Heart left ventricle (tissue), 16 donors: Measurements from ENCODE around the gene FZR1. TPM values are rescaled to one million over a fixed set of nuclear protein-coding genes. Genes with fewer than 3 reads are reported as not detected.

Experiments
- ATAC-seq, 4 donors: fragments of 200-7000 bp; cut with Tn5 transposase; one replicate each; pipeline ENCODE4 v1.9.1; 2020 to 2022; ENCODE audit warnings: moderate library complexity in 4 of 4, mild to moderate bottlenecking in 3 of 4, moderate number of reproducible peaks in 1 of 4
- DNase-seq, 5 donors: peaks; one replicate each; pipeline ENCODE4 v3.0.0-alpha.2; 2020
- H3K27ac ChIP-seq, 12 donors: fragments of 200-600 bp; sonication (generic) in 4 of 12; one replicate each; pipeline versions ENCODE4 v1.5.0 to v1.8.0; 2016 to 2022; ENCODE audit warnings: mild to moderate bottlenecking in 2 of 12
- H3K27me3 ChIP-seq, 9 donors: fragments of 200-600 bp; sonication (generic) in 2 of 9; one replicate each; pipeline versions ENCODE4 v1.5.1 to v1.8.0; 2016 to 2022; ENCODE audit warnings: mild to moderate bottlenecking in 3 of 9
- H3K36me3 ChIP-seq, 9 donors: fragments of 200-600 bp; sonication (generic) in 2 of 9; one replicate each; pipeline versions ENCODE4 v1.5.0 to v1.8.0; 2018 to 2022; ENCODE audit warnings: mild to moderate bottlenecking in 2 of 9
- H3K4me1 ChIP-seq, 12 donors: fragments of 200-600 bp; sonication (generic) in 4 of 12; one replicate each; pipeline versions ENCODE4 v1.5.0 to v1.8.0; 2016 to 2022; ENCODE audit warnings: mild to moderate bottlenecking in 3 of 12
- H3K4me3 ChIP-seq, 12 donors: fragments of 200-600 bp; sonication (generic) in 4 of 12; one replicate each; pipeline versions ENCODE4 v1.5.0 to v1.8.0; 2017 to 2022; ENCODE audit warnings: mild to moderate bottlenecking in 9 of 12, moderate library complexity in 4 of 12
- H3K9me3 ChIP-seq, 12 donors: fragments of 200-600 bp; sonication (generic) in 4 of 12; one replicate each; pipeline versions ENCODE4 v1.5.0 to v1.8.0; 2016 to 2022; ENCODE audit warnings: mild to moderate bottlenecking in 1 of 12
- CTCF ChIP-seq, 12 donors: fragments of 200-600 bp; sonication (generic) in 4 of 12; IDR thresholded peaks; one replicate each; pipeline versions ENCODE4 v1.5.0 to v1.8.0; 2018 to 2022; ENCODE audit warnings: antibody characterized with exemption in 12 of 12, mild to moderate bottlenecking in 5 of 12
- POLR2A ChIP-seq, 2 donors: fragments of 450-650 bp; IDR thresholded peaks; one replicate each; pipeline ENCODE4 v1.6.1; 2017; ENCODE audit warnings: antibody characterized with exemption in 2 of 2, mild to moderate bottlenecking in 2 of 2, moderate library complexity in 2 of 2
- WGBS, 4 donors: extraction: QIAGEN DNeasy Blood & Tissue Kit in 2 of 4; methylation state at CpG; one replicate each; pipeline versions ENCODE4 v1.1.5 to v1.1.7; 2013 to 2018; 5-methylcytosine and 5-hydroxymethylcytosine counted together
- intact Hi-C, 10 donors: fragments of 100-400 bp; cut with DNase I; formaldehyde crosslinking; loops; one replicate each; pipeline versions ENCODE4 v1.11.1 to v1.14.2; 2022
- polyA plus RNA-seq, 2 donors: library from polyadenylated mRNA; stranded (reverse); fragments of 200-250 nt; gene quantifications; one replicate each; pipeline ENCODE4 v1.2.3, GENCODE V29; 2013
- total RNA-seq, 9 donors: library from RNA; depleted of rRNA in 2 of 9; stranded (reverse); fragments of >200 nt in 2 of 9; fragmentation: NEBNext Ultra II Directional in 3 of 9; extraction: Animal tissue kit (Norgen Biotek cat#: 25700) in 3 of 9; gene quantifications; one replicate each; pipeline versions ENCODE4 v1.1.0 to v1.2.4, GENCODE V29; 2016 to 2023
- donor health status: ischemic (EF 13 %, LVEDD 7.1; RV severe dilation, severe dysfunction).
- donor health status: healthy with polysubstance abuse.
- donor health status: DM: no; HTN: yes; CAD: no.
- donor health status: DM: no; HTN: no; CAD: no.
- donor health status: ischemic (EF 25% LVEDD 6.9; RV normal size, moderate dysfunction).
- donor health status: ischemic (EF 25% LVEDD 5.7; RV mildly dilated, moderate dysfunction).
- donor health status: healthy.
- donor health status: DM: yes; HTN: yes; CAD: no.
- donor health status: ischemic (EF 35%, LVEDD 5.7; RV mildly dilated, moderate dysfunction).
- donor health status: nonischemic (EF 11% LVEDD 7.7; RV severe dilation, severe dysfunction).
- donor health status: DM: yes; HTN: yes; CAD: no.
- donor health status: PGD.
- donor health status: ischemic (EF 29% LVEDD 5.4; RV normal size, mild dysfunction).
- donor health status: nonischemic (EF 23%, LVEDD 6.1; RV moderate dilation, normal function).

FZR1 gene
- total and polyA plus RNA-seq, 11 donors: 13.9 to 41.0 (median 23.5) TPM

- peak in 3 of 4 donors; percentile 13 to 14 (median 14) for ATAC-seq
- intact Hi-C loops: loop anchor here in 6 of 10 donors (5.0 to 10.0 kb wide), 5 partner anchors 33 to 245 kb away; partner anchors contain the start of gene CELF5 (in 1 of the 6)
- no peak for TF ChIP-seq POLR2A (IDR thresholded peaks at IDR 0.05)
- peak in 2 of 12 donors; percentile 10 to 19 for TF ChIP-seq CTCF (IDR thresholded peaks at IDR 0.05)
These were observed 36.2 kb upstream of the FZR1 start for GRCh38 chr19:3469638-3470499.

GRCh38 chr19:3470500-3471128 lies 35.5 kb upstream of the FZR1 start:
- ATAC-seq: peak in 1 of 4 donors; percentile 3

More at GRCh38 chr19:3469638-3470499, 36.2 kb upstream of the FZR1 start:
- H3K36me3 ChIP-seq: no peaks in the 10 kb centered on the region
- WGBS, 4 donors: 42 to 63% (median 48%) methylated on average over 8 to 14 of the region's 14 CpGs
- no peak overlapping the region for H3K4me3 ChIP-seq
- no peak for DNase-seq
- H3K4me1 ChIP-seq: peaks cover 0 to 44% (median 15%) of the 10 kb centered on the region in 12 donors
- H3K27me3 ChIP-seq: peaks cover 0 to 4% (median 0%) of the 10 kb centered on the region in 9 donors
- H3K27ac ChIP-seq: peak overlapping the region in 1 of 12 donors; percentile 43
- H3K9me3 ChIP-seq: no peaks in the 10 kb centered on the region

GRCh38 chr19:3471954-3472655 lies 34.0 kb upstream of the FZR1 start:
- ATAC-seq: peak; percentile 41 to 64 (median 58)
- Histone ChIP-seq H3K9me3 (no peaks in the 10 kb centered on the region), H3K27ac (no peak overlapping the region), H3K36me3 (no peaks in the 10 kb centered on the region), H3K4me1 (peaks cover 0 to 27% (median 9%) of the 10 kb centered on the region in 12 donors), H3K27me3 (peaks cover 0 to 7% (median 0%) of the 10 kb centered on the region in 9 donors), H3K4me3 (no peak overlapping the region)
- intact Hi-C loops: loop anchor here in 9 of 10 donors (1.0 to 10.0 kb wide), 10 partner anchors 35 to 247 kb away; partner anchors contain the start of gene CELF5 (in 1 of the 9)
- 26 to 38% (median 31%) methylated on average over 14 to 24 of the region's 24 CpGs for WGBS, 4 donors
- peak; percentile 73 to 94 (median 88) for TF ChIP-seq CTCF (IDR thresholded peaks at IDR 0.05)
- TF ChIP-seq POLR2A (IDR thresholded peaks at IDR 0.05): no peak
- peak in 2 of 5 donors; percentile 42 to 48 for DNase-seq

More at GRCh38 chr19:3470500-3471128, 35.5 kb upstream of the FZR1 start:
- Histone ChIP-seq H3K27me3 (peaks cover 0 to 7% (median 0%) of the 10 kb centered on the region in 9 donors), H3K4me3 (no peak overlapping the region), H3K4me1 (peaks cover 0 to 40% (median 15%) of the 10 kb centered on the region in 12 donors), H3K27ac (peak overlapping the region in 1 of 12 donors; percentile 43), H3K9me3 (no peaks in the 10 kb centered on the region), H3K36me3 (no peaks in the 10 kb centered on the region)
- TF ChIP-seq POLR2A (IDR thresholded peaks at IDR 0.05): no peak
- TF ChIP-seq CTCF (IDR thresholded peaks at IDR 0.05): no peak
- intact Hi-C loops: loop anchor here in 5 of 10 donors (5.0 to 10.0 kb wide), 4 partner anchors 33 to 246 kb away; partner anchors contain the start of gene CELF5 (in 1 of the 5)
- 69 to 71% (median 70%) methylated on average over 11 of the region's 11 CpGs for whole genome bisulfite sequencing, 4 donors
- DNase-seq: no peak
